Adipocyte (in vitro differentiated cells): ENCODE results near the gene OSMR.

Experiments used
- DNase-seq: peaks from one replicate; pipeline ENCODE4 v3.0.0-alpha.2; 2015; ENCODE audit warnings: low read depth
- H3K27me3 ChIP-seq: replicated peaks from 2 replicates; pipeline ENCODE4 v1.7.0; 2013; ENCODE audit warnings: mild to moderate bottlenecking, low read length, moderate library complexity; ENCODE audit not compliant: control insufficient read depth, insufficient read depth
- H3K36me3 ChIP-seq: 2 replicates; pipeline ENCODE4 v1.7.0; 2013; ENCODE audit warnings: low read length, mild to moderate bottlenecking, moderate library complexity; ENCODE audit not compliant: control insufficient read depth, insufficient read depth, severe bottlenecking
- H3K4me1 ChIP-seq: 2 replicates; pipeline ENCODE4 v1.7.0; 2013; ENCODE audit warnings: mild to moderate bottlenecking, low read length, moderate library complexity; ENCODE audit not compliant: control insufficient read depth, insufficient read depth
- H3K4me3 ChIP-seq: 2 replicates; pipeline ENCODE4 v1.7.0; 2013; ENCODE audit warnings: mild to moderate bottlenecking, low read length, moderate library complexity
- H3K9ac ChIP-seq: 2 replicates; pipeline ENCODE4 v1.7.0; 2013; ENCODE audit warnings: mild to moderate bottlenecking, low read length, moderate library complexity
- H3K9me3 ChIP-seq: 2 replicates; pipeline ENCODE4 v1.7.0; 2013; ENCODE audit warnings: mild to moderate bottlenecking, low read length, moderate library complexity; ENCODE audit not compliant: control insufficient read depth

Gene OSMR

DNA sequence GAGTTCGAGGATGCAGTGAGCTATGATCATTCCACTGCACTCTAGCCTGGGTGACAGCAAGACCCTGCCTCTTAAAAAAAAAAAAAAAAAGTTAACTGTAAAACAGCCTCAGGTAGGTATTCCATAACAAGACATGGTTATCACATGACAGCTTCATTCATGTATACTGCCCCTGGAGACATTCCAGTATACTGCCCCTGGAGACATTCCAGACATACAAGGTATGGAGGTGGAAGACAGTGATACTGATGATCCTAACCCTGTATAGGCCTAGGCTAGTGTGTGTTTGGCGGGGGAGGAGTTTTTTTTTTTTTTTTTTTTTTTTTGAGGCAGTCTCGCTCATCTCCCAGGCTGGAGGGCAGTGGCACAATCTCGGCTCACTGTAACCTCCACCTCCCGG lies 122.9 kb downstream of the OSMR start:
- no peaks in the 10 kb centered on the region for H3K9me3 ChIP-seq
- no peaks in the 10 kb centered on the region for H3K27me3 ChIP-seq
- peaks cover 67% of the 10 kb centered on the region for H3K36me3 ChIP-seq
- H3K9ac ChIP-seq, result no peak overlapping the region
- no peak for DNase-seq
- no peak overlapping the region for H3K4me3 ChIP-seq
- H3K4me1 ChIP-seq, result no peaks in the 10 kb centered on the region

DNA sequence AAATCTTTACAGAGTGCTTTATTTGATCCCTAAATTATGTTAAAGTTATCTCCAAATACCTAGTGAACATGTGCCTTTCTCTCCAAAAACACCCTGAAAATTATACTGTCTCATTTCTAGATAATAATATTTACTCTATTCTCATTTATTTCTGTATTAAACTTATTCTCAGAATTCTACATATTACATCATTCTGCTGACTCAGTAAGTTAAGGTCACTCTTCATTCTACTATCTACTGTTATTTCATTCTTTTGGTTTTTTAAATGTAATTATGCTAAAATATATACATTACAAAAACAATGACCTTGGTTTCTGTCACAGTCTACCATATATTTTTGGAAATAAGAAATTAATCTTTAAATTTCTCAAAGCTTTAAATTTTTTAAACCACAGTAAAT lies 132.2 kb downstream of the OSMR start:
- Histone ChIP-seq H3K9ac (no peak overlapping the region), H3K4me3 (no peak overlapping the region), H3K36me3 (peaks cover 38% of the 10 kb centered on the region), H3K4me1 (no peaks in the 10 kb centered on the region), H3K9me3 (no peaks in the 10 kb centered on the region), H3K27me3 (no peaks in the 10 kb centered on the region)
- no peak for DNase-seq

DNA sequence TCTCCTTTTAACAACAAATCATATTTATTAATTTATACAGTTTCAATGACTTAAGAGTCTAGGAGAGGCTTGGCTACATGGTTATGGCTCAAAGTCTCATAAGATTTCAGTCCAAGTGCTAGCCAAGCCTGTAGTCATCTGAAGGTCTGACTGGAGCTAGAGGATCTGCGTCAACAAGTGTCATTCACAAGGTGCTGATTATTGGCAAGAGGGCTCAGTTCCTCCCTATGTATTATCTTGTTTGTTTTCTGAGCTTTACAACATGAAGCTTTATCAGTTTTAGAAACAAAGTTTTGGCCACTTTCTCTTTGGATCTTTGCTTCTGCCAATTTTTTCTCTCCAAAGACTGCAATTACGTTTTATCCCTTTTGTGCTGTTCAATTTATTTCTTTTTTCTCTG lies 133.7 kb downstream of the OSMR start:
- H3K36me3 ChIP-seq, result peaks cover 27% of the 10 kb centered on the region
- no peaks in the 10 kb centered on the region for H3K4me1 ChIP-seq
- H3K27me3 ChIP-seq, result no peaks in the 10 kb centered on the region
- no peaks in the 10 kb centered on the region for H3K9me3 ChIP-seq
- DNase-seq, result no peak
- H3K9ac ChIP-seq, result no peak overlapping the region
- H3K4me3 ChIP-seq, result no peak overlapping the region
